Epidermal melanocyte (primary cell): Measurements from ENCODE around the gene ATAD5.
"Not testable (repeated sequence)": the region's sequence is repeated elsewhere in the genome, so short reads cannot be mapped to it uniquely, and the experiment has no call there.

Experiments used
- DNase-seq: peaks from one replicate; pipeline ENCODE4 v3.0.0; 2011; ENCODE audit warnings: low spot score; ENCODE audit not compliant: insufficient read length

ATAD5 gene

DNA sequence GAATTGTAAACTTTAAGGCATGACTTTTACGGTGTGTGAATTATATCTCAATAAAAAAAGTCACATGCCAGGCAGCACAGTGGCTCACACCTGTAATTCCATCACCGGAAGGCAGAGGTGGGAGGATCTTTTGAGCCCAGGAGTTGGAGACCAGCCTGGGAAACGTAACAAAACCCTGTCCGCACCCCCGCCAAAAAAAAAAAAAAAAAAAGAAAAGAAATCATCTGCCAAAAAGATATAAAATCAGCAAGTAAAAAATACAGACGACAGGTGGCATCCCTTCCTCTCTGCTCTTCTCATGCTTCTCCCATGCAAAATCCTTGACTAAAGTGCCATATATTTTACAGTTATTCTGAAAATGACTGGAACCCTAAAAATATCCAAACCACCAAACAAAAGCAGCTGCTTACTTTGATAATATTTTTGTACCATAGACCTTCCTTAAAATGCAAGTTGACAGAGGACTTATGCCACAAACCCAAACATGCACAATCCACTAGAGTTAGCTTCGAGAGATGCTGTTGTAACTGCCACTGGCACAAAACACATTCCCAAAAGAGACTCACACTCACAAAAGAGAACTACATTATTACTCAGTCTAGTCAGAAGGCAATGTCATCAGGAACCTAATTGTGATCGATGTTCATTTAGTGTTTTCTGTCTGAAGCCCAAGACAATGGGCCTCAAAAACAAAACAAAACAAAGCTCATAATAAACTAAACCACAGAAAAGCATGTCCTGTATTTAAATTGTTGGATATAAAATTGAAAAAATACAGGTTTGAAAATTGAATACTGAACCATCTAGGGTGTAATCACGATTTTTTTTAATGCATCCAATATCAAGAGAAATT, 9.7 kb upstream of the ATAD5 start:
- no peak for DNase-seq

DNA sequence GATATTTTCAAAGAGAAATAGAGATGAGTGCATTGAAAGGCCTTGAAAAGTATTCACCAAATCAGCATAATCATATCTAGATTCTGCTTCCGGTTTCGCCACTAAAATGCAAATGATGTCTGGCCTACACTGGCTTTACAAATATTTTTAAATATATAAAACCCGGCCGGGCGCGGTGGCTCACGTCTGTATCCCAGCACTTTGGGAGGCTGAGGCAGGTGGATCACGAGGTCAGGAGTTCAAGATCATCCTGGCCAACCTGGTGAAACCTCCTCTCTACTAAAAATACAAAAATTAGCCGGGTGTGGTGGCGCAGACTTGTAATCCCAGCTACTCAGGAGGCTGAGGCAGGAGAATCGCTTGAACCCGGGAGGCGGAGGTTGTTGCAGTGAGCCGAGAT, 8.8 kb upstream of the ATAD5 start:
- not testable (repeated sequence) for DNase-seq

- DNase-seq, result no peak
Observed at GRCh38 chr17:30823421-30823820, 8.3 kb upstream of the ATAD5 start.

DNA sequence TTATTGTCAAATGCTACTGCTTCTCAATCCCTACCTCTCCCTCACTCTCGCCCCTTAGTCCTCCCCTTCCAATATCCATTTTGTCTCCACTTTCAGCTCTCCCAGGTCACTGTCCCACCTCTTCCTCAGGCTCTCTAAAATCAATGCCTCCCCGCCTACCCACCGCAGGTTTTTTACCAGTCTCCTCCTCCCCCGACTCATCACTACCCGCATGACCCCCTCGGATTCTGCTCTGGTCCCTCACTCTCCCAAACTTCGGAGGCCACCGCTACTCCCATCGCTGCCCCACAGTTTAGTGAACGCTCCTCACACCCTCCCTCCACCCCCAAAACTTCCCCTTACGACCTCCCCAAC, 7.8 kb upstream of the ATAD5 start:
- peak; percentile 25 for DNase-seq

- peak; percentile 89 for DNase-seq
Observed at GRCh38 chr17:30824356-30825145, 7.2 kb upstream of the ATAD5 start, which contains the start of gene CRLF3. Gene CRLF3 (minus strand): TSS chr17:30824692. CDS start chr17:30824651, 41 bp downstream.

DNA sequence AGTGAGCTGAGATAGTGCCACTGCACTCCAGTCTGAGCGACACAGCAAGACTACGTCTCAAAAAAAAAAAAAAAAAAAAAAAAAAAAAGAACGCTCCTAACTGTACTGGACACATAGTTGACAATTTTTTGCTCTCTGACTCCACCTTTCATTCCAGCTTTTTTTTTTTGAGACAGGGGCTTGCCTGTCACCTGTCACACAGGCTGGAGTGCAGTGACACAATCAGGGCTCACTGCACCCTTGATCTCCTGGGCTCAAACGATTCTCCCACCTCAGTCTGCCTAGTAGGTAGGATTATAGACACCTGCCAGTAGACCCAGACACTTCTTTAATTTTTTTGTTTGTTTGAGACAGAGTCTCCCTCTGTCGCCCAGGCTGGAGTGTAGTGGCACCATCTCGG, 4.7 kb upstream of the ATAD5 start:
- no peak for DNase-seq

DNA sequence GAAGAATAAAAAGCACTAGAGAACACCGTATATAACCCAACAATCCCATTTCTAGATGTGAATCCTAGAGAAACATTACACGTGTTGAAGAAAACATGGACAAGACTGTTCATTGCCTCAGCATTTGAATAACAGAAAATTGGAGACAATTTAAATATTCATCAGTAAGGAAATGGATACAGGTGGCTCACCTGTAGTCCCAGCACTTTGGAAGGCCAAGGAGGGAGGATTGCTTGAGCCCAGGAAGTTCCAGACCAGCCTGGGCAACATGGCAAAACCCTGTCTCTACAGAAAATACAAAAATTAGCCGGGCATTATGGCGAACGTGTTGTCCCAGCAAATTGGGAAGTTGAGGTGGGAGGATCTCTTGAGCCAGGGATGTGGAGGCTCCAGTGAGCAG, 2.7 kb upstream of the ATAD5 start:
- DNase-seq, result no peak

- no peak for DNase-seq
Observed at GRCh38 chr17:30831257-30831656, 509 bp upstream of the ATAD5 start.

- DNase-seq, result no peak
Observed at GRCh38 chr17:30832438-30833124, 815 bp downstream of the ATAD5 start.

DNA sequence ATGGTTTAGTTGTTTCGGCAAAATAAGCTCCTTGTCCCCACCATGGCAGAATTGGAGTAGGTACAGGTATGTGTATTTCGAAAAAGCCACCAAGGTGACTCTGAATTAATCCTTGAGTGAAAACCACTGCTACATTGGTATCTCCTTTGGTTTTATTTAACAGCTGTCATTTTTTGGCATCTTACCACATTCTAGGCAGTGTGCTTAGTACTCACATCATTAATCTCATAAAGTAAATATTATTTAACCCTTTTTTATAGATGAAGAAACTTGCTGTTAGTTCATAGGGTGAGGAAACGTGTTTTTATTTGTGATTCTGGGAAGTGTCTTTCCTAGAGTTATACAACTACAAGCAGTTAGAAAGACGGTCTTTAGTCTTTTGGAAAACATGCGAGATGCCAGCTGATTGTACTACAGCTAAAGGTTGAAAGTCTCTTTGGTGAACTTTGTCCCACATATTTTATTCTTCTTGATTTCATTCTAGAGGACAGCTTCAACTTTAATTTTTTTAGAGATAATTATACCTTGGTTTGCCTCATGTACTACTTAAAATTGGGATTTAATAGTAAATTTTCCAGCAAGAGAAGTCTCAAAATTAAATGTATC, 6.5 kb downstream of the ATAD5 start:
- DNase-seq, result no peak

- no peak for DNase-seq
Observed at GRCh38 chr17:30840771-30841170, 9.0 kb downstream of the ATAD5 start.

DNA sequence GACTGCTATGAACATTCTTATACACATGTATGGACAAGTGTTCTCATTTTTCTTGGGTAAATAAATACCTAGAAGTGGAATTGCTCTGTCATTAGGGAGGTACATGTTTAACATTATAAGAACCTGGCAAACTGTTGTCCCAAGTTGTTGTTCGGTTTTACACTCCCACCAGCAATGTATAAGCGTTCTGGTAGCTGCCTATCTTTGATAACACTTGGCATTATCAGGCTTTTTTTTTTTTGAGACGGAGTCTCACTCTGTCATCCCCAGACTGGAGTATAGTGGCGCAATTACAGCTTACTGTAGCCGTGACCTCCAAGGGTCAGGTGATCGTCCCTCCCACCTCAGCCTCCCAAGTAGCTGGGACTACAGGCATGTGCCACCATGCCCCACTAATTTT, 16.3 kb downstream of the ATAD5 start:
- DNase-seq, result no peak

- no peak for DNase-seq
Observed at GRCh38 chr17:30854146-30854545, 22.4 kb downstream of the ATAD5 start.

DNA sequence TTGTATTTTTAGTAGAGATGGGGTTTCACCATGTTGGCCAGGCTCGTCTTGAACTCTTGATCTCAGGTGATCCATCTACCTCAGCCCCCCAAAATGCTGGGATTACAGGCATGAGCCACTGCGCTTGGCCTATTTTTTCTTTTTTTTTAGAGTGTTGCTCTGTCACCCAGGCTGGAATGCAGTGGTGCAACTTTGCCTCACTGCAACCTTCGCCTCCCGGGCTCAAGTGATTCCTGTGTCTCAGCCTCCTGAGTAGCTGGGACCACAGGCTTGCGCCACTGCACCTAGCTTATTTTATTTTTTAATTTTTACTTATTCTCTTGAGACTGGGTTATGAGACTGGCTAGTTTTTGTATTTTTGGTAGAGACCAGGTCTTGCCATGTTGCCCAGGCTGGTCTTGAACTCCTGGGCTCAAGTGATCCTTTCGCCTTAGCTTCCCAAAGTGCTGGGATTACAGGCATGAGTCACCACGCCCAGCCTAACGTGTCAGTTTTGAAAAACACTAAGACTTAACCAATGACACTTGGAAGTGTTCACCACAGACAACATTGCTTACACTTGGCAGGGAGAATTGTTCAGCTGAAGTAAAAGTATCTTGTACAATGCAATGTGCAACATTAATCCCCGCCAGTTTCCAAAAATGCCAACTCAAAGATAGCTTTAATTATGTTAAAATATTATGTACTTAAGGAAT, 26.9 kb downstream of the ATAD5 start:
- DNase-seq, result no peak

- no peak for DNase-seq
Observed at GRCh38 chr17:30864636-30865035, 32.9 kb downstream of the ATAD5 start.

GRCh38 chr17:30869005-30869404, 37.2 kb downstream of the ATAD5 start:
- DNase-seq, result no peak

GRCh38 chr17:30886187-30886586, 54.4 kb downstream of the ATAD5 start:
- DNase-seq, result no peak

DNA sequence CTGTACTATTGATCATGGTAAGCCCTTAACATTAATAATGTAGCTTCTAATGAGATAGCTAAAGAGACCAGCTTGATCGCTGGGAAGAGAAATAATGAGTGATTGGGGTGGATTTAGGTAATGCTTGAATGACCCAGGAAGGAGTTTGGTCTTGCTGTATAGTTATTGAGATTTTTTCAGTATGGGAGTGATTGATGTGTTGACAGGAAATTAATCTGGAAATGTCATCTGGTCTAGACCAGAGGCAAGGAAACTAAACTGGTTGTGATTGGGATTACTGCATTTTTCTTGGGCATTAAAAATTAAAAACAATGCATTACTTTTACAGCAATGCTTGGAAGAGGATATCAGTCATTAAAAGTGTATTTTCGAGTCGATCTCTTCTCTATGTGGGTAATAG, 62.5 kb downstream of the ATAD5 start:
- DNase-seq, result no peak

- DNase-seq, result no peak
Observed at GRCh38 chr17:30897311-30897710, 65.5 kb downstream of the ATAD5 start.

- DNase-seq, result no peak
Observed at GRCh38 chr17:30905742-30906100, 74.0 kb downstream of the ATAD5 start.
